Glutamatergic neuron (in vitro differentiated cells): Measurements from ENCODE around the gene UCN. TPM values are rescaled to one million over a fixed set of nuclear protein-coding genes. Genes with fewer than 3 reads are reported as not detected.

Source experiments
- DNase-seq: peaks from one replicate; pipeline ENCODE4 v3.0.0; 2022
- H3K27ac Mint-ChIP-seq: one replicate; pipeline ENCODE4 v1.8.0; 2020; ENCODE audit warnings: mild to moderate bottlenecking, mixed read lengths, inconsistent platforms; ENCODE audit not compliant: unreplicated experiment
- H3K27me3 Mint-ChIP-seq: one replicate; pipeline ENCODE4 v1.8.0; 2020; ENCODE audit warnings: mild to moderate bottlenecking, moderate library complexity, mixed read lengths, inconsistent platforms; ENCODE audit not compliant: unreplicated experiment
- H3K36me3 Mint-ChIP-seq: one replicate; pipeline ENCODE4 v1.8.0; 2020; ENCODE audit warnings: mild to moderate bottlenecking, mixed read lengths, inconsistent platforms; ENCODE audit not compliant: unreplicated experiment
- H3K4me1 Mint-ChIP-seq: one replicate; pipeline ENCODE4 v1.8.0; 2020; ENCODE audit warnings: mild to moderate bottlenecking, low read depth, mixed read lengths, inconsistent platforms; ENCODE audit not compliant: unreplicated experiment
- H3K4me3 Mint-ChIP-seq: one replicate; pipeline ENCODE4 v1.8.0; 2020; ENCODE audit warnings: mild to moderate bottlenecking, mixed read lengths, inconsistent platforms; ENCODE audit not compliant: unreplicated experiment
- H3K9me3 Mint-ChIP-seq: one replicate; pipeline ENCODE4 v1.8.0; 2020; ENCODE audit warnings: mild to moderate bottlenecking, moderate library complexity, mixed read lengths, inconsistent platforms; ENCODE audit not compliant: unreplicated experiment
- CTCF ChIP-seq: fragments of 200-600 bp; sonication (generic); IDR thresholded peaks from one replicate; pipeline ENCODE4 v1.5.0; 2021; ENCODE audit not compliant: partially characterized antibody, unreplicated experiment
- long read RNA-seq: library from polyadenylated mRNA; unstranded; transcript quantifications from one replicate; pipeline ENCODE4 v2.0.0, GENCODE V29; 2020; ENCODE audit not compliant: unreplicated experiment
- total RNA-seq: library from RNA; stranded (reverse); fragmentation: NEBNext Ultra II Directional; extraction: Animal tissue kit (Norgen Biotek cat#: 25700); gene quantifications from one replicate; pipeline ENCODE4 v1.2.1, GENCODE V29; 2021; ENCODE audit not compliant: unreplicated experiment

The UCN gene
- 1.9 TPM for total RNA-seq
- long read RNA-seq, partial matches to known transcripts: 0 of 2 reads
- long read RNA-seq, other reads (novel, unspliced or antisense): 1 of 2 reads

DNA sequence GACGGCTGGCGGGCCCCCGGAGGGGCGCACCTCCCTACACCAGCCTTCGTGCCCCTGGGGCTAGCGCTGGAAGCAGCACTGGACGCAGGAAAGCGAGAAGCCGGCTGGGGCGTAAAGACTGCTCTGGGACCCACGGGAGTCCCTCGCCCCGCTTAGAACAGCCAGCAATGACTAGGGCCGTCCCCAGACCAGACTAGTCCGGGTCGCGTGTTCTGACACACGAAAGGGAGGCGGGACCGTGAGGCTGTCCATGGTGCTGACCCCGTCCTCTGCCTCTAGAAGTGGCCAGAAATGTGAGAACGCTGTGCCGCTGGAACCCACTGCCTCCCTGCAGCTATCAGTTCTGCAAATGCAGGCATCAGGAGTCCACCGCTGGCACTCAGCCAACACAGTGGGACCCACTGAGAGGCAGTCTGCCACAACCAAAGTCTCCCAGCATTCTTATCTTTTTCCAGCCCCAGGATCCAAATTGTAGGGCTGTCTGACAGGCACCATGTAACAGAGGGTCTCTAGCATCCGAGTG, at the start of gene UCN:
Gene UCN, minus strand, starts transcription at position 87 of the 523 bp plus-strand sequence. CDS start 550 bp downstream, outside the sequence.
- peak; percentile 63 for DNase-seq
- no peak for TF ChIP-seq CTCF
- peak within 1 kb of the TSS; percentile 30 for H3K4me3 Mint-ChIP-seq

DNA sequence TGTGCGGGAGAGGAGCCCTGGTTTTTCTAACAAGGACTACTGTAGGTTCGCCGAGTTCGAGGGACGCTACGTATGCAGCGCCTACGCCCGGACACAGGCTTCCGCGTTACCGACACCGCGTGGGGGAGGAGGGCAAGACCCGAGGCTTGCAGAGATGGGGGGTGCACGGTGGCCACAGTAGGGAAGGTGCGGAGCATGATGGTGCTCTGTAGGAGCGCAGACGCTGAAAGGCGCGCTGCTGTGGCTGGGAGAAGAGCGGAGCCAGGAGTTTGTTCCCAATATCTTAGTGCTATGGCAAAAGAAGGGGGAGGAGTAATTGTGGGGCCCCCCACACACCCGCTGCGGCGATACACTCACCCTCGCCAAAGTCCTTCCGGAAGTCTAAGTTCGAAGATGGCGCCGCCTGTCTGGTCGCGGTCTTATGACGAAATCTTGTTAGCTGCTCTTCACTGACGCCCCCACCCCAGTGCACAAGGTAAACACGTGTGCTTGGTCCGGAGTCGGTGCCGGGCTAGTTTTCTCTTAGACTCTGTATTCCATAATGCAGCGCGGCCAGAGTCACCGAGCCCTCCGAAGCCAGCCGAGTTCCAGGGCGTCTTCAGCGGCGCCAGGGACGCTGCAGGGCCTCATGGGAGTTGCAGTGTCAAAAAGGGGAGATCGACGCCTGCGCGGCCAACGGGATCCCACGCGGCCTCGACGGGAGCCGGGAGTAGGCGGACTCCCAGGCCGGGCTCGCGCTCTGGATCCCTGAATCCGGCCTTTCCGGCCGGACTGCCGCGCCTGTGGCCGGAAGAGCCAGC, 48.3 kb upstream of the UCN start, which contains the start of gene GTF3C2:
Gene GTF3C2, minus strand, starts transcription at position 383 of the 800 bp plus-strand sequence. CDS start 13,210 bp downstream, outside the sequence.
- Mint-ChIP-seq H3K36me3 (no peaks in the 10 kb centered on the region), H3K4me3 (peak within 1 kb of the TSS; percentile 100), H3K4me1 (peaks cover 10% of the 10 kb centered on the region), H3K9me3 (peaks cover 19% of the 10 kb centered on the region), H3K27me3 (peaks cover 14% of the 10 kb centered on the region), H3K27ac (peak within 1 kb of the TSS; percentile 100)
- peak; percentile 95 for DNase-seq
- TF ChIP-seq CTCF: no peak

More for the DNA sequence above, at the start of gene UCN:
- Mint-ChIP-seq H3K36me3 (peaks cover 9% of the 10 kb centered on the region), H3K27ac (no peak within 1 kb of the TSS), H3K27me3 (peaks cover 13% of the 10 kb centered on the region), H3K4me1 (peaks cover 4% of the 10 kb centered on the region), H3K9me3 (peaks cover 2% of the 10 kb centered on the region)

GRCh38 chr2:27356056-27356381, 47.8 kb upstream of the UCN start:
- Mint-ChIP-seq H3K36me3 (no peaks in the 10 kb centered on the region), H3K9me3 (peaks cover 19% of the 10 kb centered on the region), H3K4me3 (peak overlapping the region; percentile 100), H3K27me3 (peaks cover 14% of the 10 kb centered on the region), H3K4me1 (peaks cover 10% of the 10 kb centered on the region), H3K27ac (peak overlapping the region; percentile 100)
- DNase-seq: peak; percentile 47
- no peak for TF ChIP-seq CTCF

DNA sequence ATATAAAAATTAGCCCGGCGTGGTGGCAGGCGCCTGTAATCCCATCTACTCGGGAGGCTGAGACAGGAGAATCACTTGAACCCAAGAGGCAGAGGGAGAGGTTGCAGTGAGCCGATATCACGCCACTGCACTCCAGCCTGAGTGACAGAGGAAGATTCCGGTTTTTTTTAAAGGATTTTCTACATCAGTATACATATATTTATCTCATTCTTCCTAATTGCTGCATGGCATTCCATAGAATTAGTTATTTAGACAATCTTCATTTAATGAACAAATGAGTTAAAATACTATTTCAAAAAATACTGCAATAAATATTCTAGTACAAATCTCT, 46.3 kb upstream of the UCN start:
- Mint-ChIP-seq H3K36me3 (no peaks in the 10 kb centered on the region), H3K27me3 (peaks cover 14% of the 10 kb centered on the region), H3K9me3 (peaks cover 19% of the 10 kb centered on the region), H3K27ac (no peak overlapping the region), H3K4me1 (peaks cover 10% of the 10 kb centered on the region), H3K4me3 (peak overlapping the region; percentile 100)
- no peak for TF ChIP-seq CTCF
- DNase-seq: no peak
